HepG2 (cell line): ENCODE data around the gene CBFA2T2. TPM values are rescaled to one million over a fixed set of nuclear protein-coding genes. Genes with fewer than 3 reads are reported as not detected.

ENCODE experiments used
- ATRX ChIP-seq: sonication (generic); formaldehyde crosslinking; IDR thresholded peaks from 2 replicates; pipeline ENCODE4 v1.4.0; 2020; ENCODE audit warnings: missing genetic modification reagents, borderline replicate concordance
- CCAR2 ChIP-seq: fragments of 200-400 bp; formaldehyde crosslinking; optimal IDR thresholded peaks from 2 replicates; pipeline ENCODE3; 2018; ENCODE audit warnings: low read depth, mild to moderate bottlenecking, low read length, moderate library complexity
- FIP1L1 ChIP-seq: fragments of 200-400 bp; formaldehyde crosslinking; IDR thresholded peaks from 2 replicates; pipeline ENCODE4 v1.6.1; 2018; ENCODE audit warnings: low read depth, mild to moderate bottlenecking, low read length, moderate library complexity, borderline replicate concordance; ENCODE audit not compliant: insufficient read depth
- HINFP ChIP-seq: sonication (generic); formaldehyde crosslinking; IDR thresholded peaks from 2 replicates; pipeline ENCODE4 v1.4.0; 2020; ENCODE audit warnings: low read depth, mild to moderate bottlenecking, missing genetic modification reagents
- KDM4B ChIP-seq: sonication (generic); formaldehyde crosslinking; IDR thresholded peaks from 2 replicates; pipeline ENCODE4 v1.4.0; 2020; ENCODE audit warnings: missing genetic modification reagents
- NFYC ChIP-seq: IDR thresholded peaks from 2 replicates; pipeline ENCODE4 v1.6.1; 2016; ENCODE audit warnings: missing genetic modification reagents, missing compliant biosample characterization
- SIX1 ChIP-seq: sonication (generic); formaldehyde crosslinking; IDR thresholded peaks from 2 replicates; pipeline ENCODE4 v1.4.0; 2020; ENCODE audit warnings: missing genetic modification reagents, borderline replicate concordance
- SMAD3 ChIP-seq: sonication (generic); formaldehyde crosslinking; IDR thresholded peaks from 2 replicates; pipeline ENCODE4 v1.4.0; 2020; ENCODE audit warnings: missing genetic modification reagents
- SMC3 ChIP-seq: IDR thresholded peaks from 2 replicates; pipeline ENCODE4 v1.6.1; 2011; ENCODE audit warnings: low read length, improper control_type of control experiment
- SOX5 ChIP-seq: IDR thresholded peaks from 2 replicates; pipeline ENCODE4 v1.6.1; 2016; ENCODE audit warnings: borderline replicate concordance
- TAF1 ChIP-seq: sonication (generic); formaldehyde crosslinking; IDR thresholded peaks from 2 replicates; pipeline ENCODE4 v1.4.0; 2020; ENCODE audit warnings: missing genetic modification reagents
- ZBTB49 ChIP-seq: sonication (generic); formaldehyde crosslinking; IDR thresholded peaks from 2 replicates; pipeline ENCODE4 v1.4.0; 2020; ENCODE audit warnings: missing genetic modification reagents, borderline replicate concordance
- ZFP90 ChIP-seq: sonication (generic); formaldehyde crosslinking; IDR thresholded peaks from 2 replicates; pipeline ENCODE4 v1.8.0; 2022; ENCODE audit warnings: missing genetic modification reagents, mild to moderate bottlenecking, inconsistent platforms, borderline replicate concordance
- ZNF224 ChIP-seq: sonication (generic); formaldehyde crosslinking; IDR thresholded peaks from 2 replicates; pipeline ENCODE4 v1.5.0; 2020; ENCODE audit warnings: mild to moderate bottlenecking, missing genetic modification reagents
- ZNF230 ChIP-seq: sonication (generic); formaldehyde crosslinking; IDR thresholded peaks from 2 replicates; pipeline ENCODE4 v1.4.0; 2020; ENCODE audit warnings: mild to moderate bottlenecking, missing genetic modification reagents
- ZNF281 ChIP-seq: sonication (generic); formaldehyde crosslinking; IDR thresholded peaks from 2 replicates; pipeline ENCODE4 v1.4.0; 2020; ENCODE audit warnings: missing genetic modification reagents, borderline replicate concordance
- ZNF296 ChIP-seq: sonication (generic); formaldehyde crosslinking; conservative IDR thresholded peaks from 2 replicates; pipeline ENCODE4 v1.5.0; 2020; ENCODE audit warnings: mild to moderate bottlenecking, missing genetic modification reagents
- ZNF564 ChIP-seq: sonication (generic); formaldehyde crosslinking; IDR thresholded peaks from 2 replicates; pipeline ENCODE4 v1.8.1; 2023; ENCODE audit warnings: mild to moderate bottlenecking, missing genetic modification reagents
- ZNF660 ChIP-seq: sonication (generic); formaldehyde crosslinking; IDR thresholded peaks from 2 replicates; pipeline ENCODE4 v1.5.1; 2020; ENCODE audit warnings: mild to moderate bottlenecking, low read depth, missing genetic modification reagents, borderline replicate concordance
- polyA plus RNA-seq, 8 experiments: library from polyadenylated mRNA; depleted of rRNA in 3 of 8; stranded (reverse) in 7 of 8; unstranded in 1 of 8; fragments of >200 nt; fragmentation: Illumina TruSeq in 4 of 8; extraction: Trizol in 4 of 8; gene quantifications; 2 replicates each; pipeline versions ENCODE4 v1.2.1 to v1.2.3, GENCODE V29; 2011 to 2016; ENCODE audit warnings: low read depth in 4 of 8, missing spikeins in 1 of 8, mixed read lengths in 1 of 8; ENCODE audit not compliant: insufficient read depth in 1 of 8
- total RNA-seq, 5 experiments: library from RNA; depleted of rRNA; stranded (reverse); fragments of >200 nt; fragmentation: Illumina TruSeq; extraction: Trizol; gene quantifications; 2 replicates each; pipeline ENCODE4 v1.2.3, GENCODE V29; 2016; ENCODE audit warnings: low read depth in 1 of 5
- TF ChIP-seq, protein P1 (sequence below): sonication (generic); formaldehyde crosslinking; IDR thresholded peaks from 2 replicates; pipeline ENCODE4 v1.8.0; 2022; ENCODE audit warnings: low read depth, missing genetic modification reagents
- TF ChIP-seq, protein P2 (sequence below): sonication (generic); formaldehyde crosslinking; IDR thresholded peaks from 2 replicates; pipeline ENCODE4 v1.4.0; 2020; ENCODE audit warnings: missing genetic modification reagents
- TF ChIP-seq, protein P3 (sequence below): sonication (generic); formaldehyde crosslinking; IDR thresholded peaks from 2 replicates; pipeline ENCODE4 v1.8.1; 2023; ENCODE audit warnings: missing genetic modification reagents, mild to moderate bottlenecking, borderline replicate concordance

CBFA2T2 gene
- total and polyA plus RNA-seq, 2 of the 13 experiments (the other 11 are each of a cell fraction or from before 2014, with no cell fraction given), result 6.3 to 21.2 TPM

DNA sequence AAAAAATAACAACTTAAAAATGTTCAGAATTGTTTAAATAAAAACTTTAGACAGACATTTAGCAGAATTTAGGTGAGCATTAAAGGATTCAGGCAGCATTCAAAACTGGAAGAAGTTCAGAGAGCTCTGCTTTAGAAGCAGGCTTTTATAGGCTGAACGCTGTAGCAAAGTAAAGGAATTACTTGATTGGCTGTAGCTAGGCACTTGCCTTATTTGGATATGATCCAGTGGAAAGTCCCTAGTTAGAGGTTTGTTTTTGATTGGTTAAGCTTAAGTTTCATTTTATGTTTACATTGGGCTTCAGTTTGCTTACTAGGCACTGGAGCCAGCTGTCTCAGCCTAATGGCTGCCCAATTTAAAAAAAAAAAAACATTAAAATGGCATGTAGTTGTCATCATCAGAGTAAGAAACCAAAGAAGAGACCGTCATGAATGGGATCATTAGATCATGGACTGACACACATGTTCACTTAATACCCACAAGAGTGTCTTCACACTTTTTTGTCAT, 65.1 kb downstream of the CBFA2T2 start (continued):
- TF ChIP-seq SOX5 (CRISPR knock-in tag) (no peak; the same call in 1 of the 2 replicates), ZNF281 (CRISPR knock-in tag) (no peak), ZNF564 (no peak), ZNF660 (CRISPR knock-in tag) (no peak), CCAR2 (no peak), ATRX (CRISPR knock-in tag) (no peak), HINFP (CRISPR knock-in tag) (no peak), SMC3 (no peak), ZNF296 (CRISPR knock-in tag) (no peak), NFYC (CRISPR knock-in tag) (peak; percentile 79), ZNF230 (CRISPR knock-in tag) (no peak), FIP1L1 (no peak), ZBTB49 (CRISPR knock-in tag) (no peak), TAF1 (no peak), KDM4B (CRISPR knock-in tag) (no peak), SIX1 (CRISPR knock-in tag) (peak; percentile 95), SMAD3 (CRISPR knock-in tag) (no peak), ZFP90 (no peak), ZNF224 (CRISPR knock-in tag) (no peak)
- TF ChIP-seq, protein P1, sequence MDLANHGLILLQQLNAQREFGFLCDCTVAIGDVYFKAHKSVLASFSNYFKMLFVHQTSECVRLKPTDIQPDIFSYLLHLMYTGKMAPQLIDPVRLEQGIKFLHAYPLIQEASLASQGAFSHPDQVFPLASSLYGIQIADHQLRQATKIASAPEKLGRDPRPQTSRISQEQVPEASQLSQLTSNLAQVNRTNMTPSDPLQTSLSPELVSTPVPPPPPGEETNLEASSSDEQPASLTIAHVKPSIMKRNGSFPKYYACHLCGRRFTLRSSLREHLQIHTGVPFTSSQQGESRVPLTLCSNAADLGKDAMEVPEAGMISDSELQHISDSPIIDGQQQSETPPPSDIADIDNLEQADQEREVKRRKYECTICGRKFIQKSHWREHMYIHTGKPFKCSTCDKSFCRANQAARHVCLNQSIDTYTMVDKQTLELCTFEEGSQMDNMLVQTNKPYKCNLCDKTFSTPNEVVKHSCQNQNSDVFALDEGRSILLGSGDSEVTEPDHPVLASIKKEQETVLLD (CRISPR knock-in tag), result no peak
- TF ChIP-seq, protein P2, sequence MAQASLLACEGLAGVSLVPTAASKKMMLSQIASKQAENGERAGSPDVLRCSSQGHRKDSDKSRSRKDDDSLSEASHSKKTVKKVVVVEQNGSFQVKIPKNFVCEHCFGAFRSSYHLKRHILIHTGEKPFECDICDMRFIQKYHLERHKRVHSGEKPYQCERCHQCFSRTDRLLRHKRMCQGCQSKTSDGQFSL, result no peak
- TF ChIP-seq, protein P3, sequence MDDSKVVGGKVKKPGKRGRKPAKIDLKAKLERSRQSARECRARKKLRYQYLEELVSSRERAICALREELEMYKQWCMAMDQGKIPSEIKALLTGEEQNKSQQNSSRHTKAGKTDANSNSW, result no peak
